Testis (tissue), 2 donors: Measurements from ENCODE around the gene SCN11A.

Experiments
- CTCF ChIP-seq, 3 experiments: fragments of 450-650 bp in 2 of 3; fragments of 200-600 bp in 1 of 3; sonication (generic) in 1 of 3; IDR thresholded peaks; one replicate each; pipeline ENCODE4 v1.5.1; 2016 to 2019; ENCODE audit warnings: antibody characterized with exemption in 3 of 3, mild to moderate bottlenecking in 2 of 3, moderate library complexity in 1 of 3
- POLR2A ChIP-seq: fragments of 450-650 bp; IDR thresholded peaks from one replicate; pipeline ENCODE4 v1.6.1; 2017; ENCODE audit warnings: antibody characterized with exemption, mild to moderate bottlenecking, moderate library complexity

GRCh38 chr3:39068556-39068955 lies 16.8 kb upstream of the SCN11A start:
- TF ChIP-seq CTCF (IDR thresholded peaks at IDR 0.05), result no peak
- TF ChIP-seq POLR2A, result no peak
